Esophagus squamous epithelium (tissue), 4 donors: ENCODE data around the gene PITRM1.

ENCODE experiments used
- POLR2A ChIP-seq, 4 donors: fragments of 450-650 bp; IDR thresholded peaks; one replicate each; pipeline ENCODE4 v1.6.1; 2017; ENCODE audit warnings: antibody characterized with exemption in 4 of 4, mild to moderate bottlenecking in 4 of 4, moderate library complexity in 3 of 4
- TF ChIP-seq, protein P1 (sequence below), 6 experiments: fragments of 450-650 bp in 4 of 6; fragments of 200-600 bp in 2 of 6; sonication (generic) in 2 of 6; IDR thresholded peaks; one replicate each; pipeline ENCODE4 v1.5.1; 2016 to 2019; ENCODE audit warnings: antibody characterized with exemption in 6 of 6, mild to moderate bottlenecking in 4 of 6, moderate library complexity in 4 of 6

DNA sequence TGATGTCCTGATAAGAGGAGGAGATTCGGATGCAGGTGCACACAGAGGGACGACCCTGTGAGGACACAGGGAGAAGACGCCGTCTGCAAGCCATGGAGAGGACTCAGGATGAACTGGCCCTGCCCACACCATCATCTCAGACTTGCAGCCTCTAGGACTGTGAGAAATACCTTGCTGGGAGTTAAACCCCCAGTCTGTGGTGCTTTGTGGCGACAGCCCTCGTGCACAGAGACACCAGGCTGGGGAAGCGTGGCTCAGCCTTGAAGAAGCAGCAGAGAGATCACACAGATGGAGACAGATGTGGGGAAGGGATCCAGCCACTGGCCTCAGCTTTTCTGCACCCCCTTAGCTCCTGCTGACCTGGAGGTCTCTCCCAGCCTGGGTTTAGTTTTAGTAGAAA lies 26.3 kb upstream of the PITRM1 start:
- TF ChIP-seq, protein P1, sequence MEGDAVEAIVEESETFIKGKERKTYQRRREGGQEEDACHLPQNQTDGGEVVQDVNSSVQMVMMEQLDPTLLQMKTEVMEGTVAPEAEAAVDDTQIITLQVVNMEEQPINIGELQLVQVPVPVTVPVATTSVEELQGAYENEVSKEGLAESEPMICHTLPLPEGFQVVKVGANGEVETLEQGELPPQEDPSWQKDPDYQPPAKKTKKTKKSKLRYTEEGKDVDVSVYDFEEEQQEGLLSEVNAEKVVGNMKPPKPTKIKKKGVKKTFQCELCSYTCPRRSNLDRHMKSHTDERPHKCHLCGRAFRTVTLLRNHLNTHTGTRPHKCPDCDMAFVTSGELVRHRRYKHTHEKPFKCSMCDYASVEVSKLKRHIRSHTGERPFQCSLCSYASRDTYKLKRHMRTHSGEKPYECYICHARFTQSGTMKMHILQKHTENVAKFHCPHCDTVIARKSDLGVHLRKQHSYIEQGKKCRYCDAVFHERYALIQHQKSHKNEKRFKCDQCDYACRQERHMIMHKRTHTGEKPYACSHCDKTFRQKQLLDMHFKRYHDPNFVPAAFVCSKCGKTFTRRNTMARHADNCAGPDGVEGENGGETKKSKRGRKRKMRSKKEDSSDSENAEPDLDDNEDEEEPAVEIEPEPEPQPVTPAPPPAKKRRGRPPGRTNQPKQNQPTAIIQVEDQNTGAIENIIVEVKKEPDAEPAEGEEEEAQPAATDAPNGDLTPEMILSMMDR (IDR thresholded peaks at IDR 0.05) = no peak
- TF ChIP-seq POLR2A (IDR thresholded peaks at IDR 0.05) = no peak
